OCI-LY3 (cell line): ENCODE results near the gene SGPL1.

Experiments
- H2AFZ ChIP-seq: fragments of 200-600, 300-600 bp; shearing (Covaris generic); 2 replicates; pipeline ENCODE4 v1.6.0; 2014; ENCODE audit warnings: antibody characterized with exemption, low read depth, low read length
- H3K27ac ChIP-seq: fragments of 200-600, 300-600 bp; sonication (generic); 2 replicates; pipeline ENCODE4 v1.5.1; 2014; ENCODE audit warnings: mild to moderate bottlenecking, low read length, moderate library complexity, mixed read lengths
- H3K27me3 ChIP-seq: fragments of 200-600, 300-600 bp; sonication (generic); 2 replicates; pipeline ENCODE4 v1.6.1; 2014; ENCODE audit warnings: low read depth, low read length, mixed read lengths
- H3K36me3 ChIP-seq: fragments of 200-600, 300-600 bp; sonication (generic); replicated peaks from 2 replicates; pipeline ENCODE3; 2014; ENCODE audit warnings: low read depth, low read length, mixed read lengths
- H3K4me1 ChIP-seq: fragments of 300-600, 200-600 bp; sonication (generic); 2 replicates; pipeline ENCODE4 v1.6.1; 2014; ENCODE audit warnings: low read length, mixed read lengths
- H3K4me2 ChIP-seq: fragments of 200-600, 300-600 bp; sonication (generic); 2 replicates; pipeline ENCODE4 v1.6.1; 2014; ENCODE audit warnings: low read length, mixed read lengths
- H3K4me3 ChIP-seq: fragments of 300-600, 200-600 bp; sonication (generic); 2 replicates; pipeline ENCODE4 v1.5.1; 2014; ENCODE audit warnings: antibody characterized with exemption, mild to moderate bottlenecking, low read length, moderate library complexity
- H3K79me2 ChIP-seq: fragments of 300-600, 200-600 bp; shearing (Covaris generic); 2 replicates; pipeline ENCODE4 v1.6.1; 2014; ENCODE audit warnings: mild to moderate bottlenecking, low read length, mixed read lengths
- H3K9ac ChIP-seq: fragments of 300-600, 200-600 bp; shearing (Covaris generic); 2 replicates; pipeline ENCODE4 v1.6.0; 2014; ENCODE audit warnings: mild to moderate bottlenecking, low read length, moderate library complexity
- H3K9me3 ChIP-seq: fragments of 200-600, 300-600 bp; shearing (Covaris generic); 2 replicates; pipeline ENCODE4 v1.6.1; 2014; ENCODE audit warnings: low read length, mixed read lengths; ENCODE audit not compliant: insufficient read depth
- H4K20me1 ChIP-seq: fragments of 200-600, 300-600 bp; sonication (generic); 2 replicates; pipeline ENCODE4 v1.6.1; 2016; ENCODE audit warnings: low read length, mixed read lengths; ENCODE audit not compliant: insufficient read depth
- EZH2phosphoT487 ChIP-seq: fragments of 200-600 bp; shearing (Covaris generic); IDR thresholded peaks from 2 replicates; pipeline ENCODE4 v1.6.1; 2018; ENCODE audit warnings: antibody characterized with exemption, mixed run types, low read depth
- TF ChIP-seq, protein P1 (sequence below): fragments of 200-600, 300-600 bp; sonication (generic); IDR thresholded peaks from 2 replicates; pipeline ENCODE4 v1.5.1; 2014; ENCODE audit warnings: antibody characterized with exemption, low read length, low read depth

Gene SGPL1

DNA sequence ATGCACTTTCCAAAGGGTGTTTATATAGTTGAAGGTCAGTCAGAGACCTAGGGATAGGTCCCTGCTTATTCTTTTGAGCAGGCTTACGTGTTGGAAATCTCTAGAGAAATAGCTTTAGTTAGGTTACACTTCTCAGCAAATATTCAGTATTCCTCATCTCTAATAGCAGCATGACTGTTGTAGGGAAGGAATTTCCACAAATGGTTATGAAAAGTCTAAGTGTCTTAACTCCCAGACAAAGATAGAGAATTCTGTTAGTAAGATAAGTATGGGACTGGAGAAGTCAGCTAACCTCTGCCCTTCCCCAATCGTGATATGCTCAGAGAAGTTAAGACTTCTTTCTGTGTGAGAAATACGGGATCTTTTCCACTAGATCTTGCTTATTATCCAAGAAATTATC lies 16.5 kb downstream of the SGPL1 start:
- Histone ChIP-seq H3K27ac (no peak overlapping the region), H3K9me3 (no peaks in the 10 kb centered on the region), H3K9ac (no peak overlapping the region), H3K27me3 (no peaks in the 10 kb centered on the region), H3K36me3 (no peaks in the 10 kb centered on the region), H3K4me1 (no peaks in the 10 kb centered on the region), H3K79me2 (no peaks in the 10 kb centered on the region), H3K4me2 (no peak overlapping the region), H4K20me1 (no peaks in the 10 kb centered on the region), H3K4me3 (no peak overlapping the region), H2AFZ (no peak overlapping the region)
- TF ChIP-seq, protein P1, sequence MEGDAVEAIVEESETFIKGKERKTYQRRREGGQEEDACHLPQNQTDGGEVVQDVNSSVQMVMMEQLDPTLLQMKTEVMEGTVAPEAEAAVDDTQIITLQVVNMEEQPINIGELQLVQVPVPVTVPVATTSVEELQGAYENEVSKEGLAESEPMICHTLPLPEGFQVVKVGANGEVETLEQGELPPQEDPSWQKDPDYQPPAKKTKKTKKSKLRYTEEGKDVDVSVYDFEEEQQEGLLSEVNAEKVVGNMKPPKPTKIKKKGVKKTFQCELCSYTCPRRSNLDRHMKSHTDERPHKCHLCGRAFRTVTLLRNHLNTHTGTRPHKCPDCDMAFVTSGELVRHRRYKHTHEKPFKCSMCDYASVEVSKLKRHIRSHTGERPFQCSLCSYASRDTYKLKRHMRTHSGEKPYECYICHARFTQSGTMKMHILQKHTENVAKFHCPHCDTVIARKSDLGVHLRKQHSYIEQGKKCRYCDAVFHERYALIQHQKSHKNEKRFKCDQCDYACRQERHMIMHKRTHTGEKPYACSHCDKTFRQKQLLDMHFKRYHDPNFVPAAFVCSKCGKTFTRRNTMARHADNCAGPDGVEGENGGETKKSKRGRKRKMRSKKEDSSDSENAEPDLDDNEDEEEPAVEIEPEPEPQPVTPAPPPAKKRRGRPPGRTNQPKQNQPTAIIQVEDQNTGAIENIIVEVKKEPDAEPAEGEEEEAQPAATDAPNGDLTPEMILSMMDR: no peak
- no peak for TF ChIP-seq EZH2phosphoT487

GRCh38 chr10:70832852-70833528 lies 17.2 kb downstream of the SGPL1 start:
- H2AFZ ChIP-seq: no peak overlapping the region
- H3K27me3 ChIP-seq: no peaks in the 10 kb centered on the region
- TF ChIP-seq, protein P1: no peak
- no peak for TF ChIP-seq EZH2phosphoT487
- no peaks in the 10 kb centered on the region for H3K4me1 ChIP-seq
- no peak overlapping the region for H3K9ac ChIP-seq
- H4K20me1 ChIP-seq: no peaks in the 10 kb centered on the region
- no peak overlapping the region for H3K4me2 ChIP-seq
- H3K36me3 ChIP-seq: peaks cover 3% of the 10 kb centered on the region
- H3K4me3 ChIP-seq: no peak overlapping the region
- H3K79me2 ChIP-seq: no peaks in the 10 kb centered on the region
- H3K9me3 ChIP-seq: no peaks in the 10 kb centered on the region
- no peak overlapping the region for H3K27ac ChIP-seq

DNA sequence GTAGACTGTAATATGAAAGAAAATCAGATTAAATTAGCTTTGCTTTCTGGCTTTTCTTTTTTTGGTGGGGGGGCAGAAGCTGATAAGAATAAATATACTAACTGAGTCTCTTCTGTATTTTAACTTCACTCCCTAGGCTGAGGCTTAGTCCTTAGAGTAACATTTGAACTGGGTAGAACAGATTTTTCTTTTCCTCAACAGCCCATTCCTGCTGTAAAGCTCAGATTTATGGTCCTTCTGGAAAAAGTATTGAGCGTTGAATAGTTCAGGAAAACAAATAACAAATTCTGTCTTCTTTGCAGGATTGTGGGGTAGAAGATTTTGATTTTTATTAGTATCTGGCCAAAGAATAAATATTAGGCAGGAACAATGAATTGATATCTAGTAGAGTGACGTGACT lies 17.9 kb downstream of the SGPL1 start:
- Histone ChIP-seq H3K4me3 (no peak overlapping the region), H2AFZ (no peak overlapping the region), H3K27ac (no peak overlapping the region), H3K9me3 (no peaks in the 10 kb centered on the region), H3K4me2 (no peak overlapping the region), H3K36me3 (peaks cover 3% of the 10 kb centered on the region), H3K9ac (no peak overlapping the region), H3K27me3 (no peaks in the 10 kb centered on the region), H3K79me2 (no peaks in the 10 kb centered on the region), H4K20me1 (no peaks in the 10 kb centered on the region), H3K4me1 (no peaks in the 10 kb centered on the region)
- TF ChIP-seq, protein P1: no peak
- no peak for TF ChIP-seq EZH2phosphoT487

DNA sequence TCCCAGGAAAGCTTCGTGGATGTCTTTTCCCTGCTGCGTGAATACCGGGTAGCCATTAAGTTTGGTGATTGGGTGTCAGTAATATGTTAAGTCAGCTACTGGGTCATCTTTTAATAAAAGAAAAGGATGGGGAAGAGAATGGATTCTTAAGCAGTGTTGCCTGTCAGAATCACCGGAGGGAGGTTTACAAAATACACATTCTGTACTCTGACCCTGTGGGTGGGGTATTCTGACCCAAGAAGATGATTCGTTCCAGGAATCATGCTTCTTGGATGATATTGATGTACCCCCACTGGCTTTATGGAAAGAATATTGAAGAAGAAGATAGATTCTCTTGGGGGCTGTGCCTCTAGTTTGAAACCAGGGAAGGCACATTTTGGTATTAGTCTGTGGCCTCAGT lies 18.3 kb downstream of the SGPL1 start:
- Histone ChIP-seq H3K9ac (no peak overlapping the region), H3K4me1 (no peaks in the 10 kb centered on the region), H3K4me3 (no peak overlapping the region), H4K20me1 (no peaks in the 10 kb centered on the region), H3K4me2 (no peak overlapping the region), H3K27ac (no peak overlapping the region), H3K27me3 (no peaks in the 10 kb centered on the region), H3K9me3 (no peaks in the 10 kb centered on the region), H3K79me2 (no peaks in the 10 kb centered on the region), H2AFZ (no peak overlapping the region), H3K36me3 (peaks cover 3% of the 10 kb centered on the region)
- TF ChIP-seq EZH2phosphoT487: no peak
- TF ChIP-seq, protein P1: no peak
